HL-60 (cell line): ENCODE measurements around the gene FAM72D.
"Not testable (repeated sequence)": the region's sequence is repeated elsewhere in the genome, so short reads cannot be mapped to it uniquely, and the experiment has no call there.

Experiments used
- DNase-seq, 2 experiments: peaks; one replicate each; pipeline ENCODE4 v3.0.0-alpha.2; 2010 to 2020; ENCODE audit warnings: low read depth in 1 of 2, low spot score in 1 of 2
- H3K27ac ChIP-seq: fragments of 250-450 bp; sonication (Bioruptor Pico); replicated peaks from 2 replicates; pipeline ENCODE4 v1.5.1; 2020; ENCODE audit warnings: mild to moderate bottlenecking, moderate library complexity
- H3K27me3 ChIP-seq: fragments of 250-450 bp; sonication (Bioruptor Pico); 2 replicates; pipeline ENCODE4 v1.5.1; 2021; ENCODE audit warnings: mild to moderate bottlenecking, moderate library complexity; ENCODE audit not compliant: insufficient read depth, poor library complexity, severe bottlenecking
- H3K4me3 ChIP-seq: replicated peaks from 2 replicates; pipeline ENCODE4 v1.5.1; 2011; ENCODE audit warnings: mild to moderate bottlenecking, control low read depth, low read length; ENCODE audit not compliant: insufficient read depth

Gene FAM72D

GRCh38 chr1:145155873-145156272 lies 60.1 kb downstream of the FAM72D start:
- H3K27ac ChIP-seq, H3K4me3 ChIP-seq, H3K27me3 ChIP-seq, DNase-seq: not testable (repeated sequence)

DNA sequence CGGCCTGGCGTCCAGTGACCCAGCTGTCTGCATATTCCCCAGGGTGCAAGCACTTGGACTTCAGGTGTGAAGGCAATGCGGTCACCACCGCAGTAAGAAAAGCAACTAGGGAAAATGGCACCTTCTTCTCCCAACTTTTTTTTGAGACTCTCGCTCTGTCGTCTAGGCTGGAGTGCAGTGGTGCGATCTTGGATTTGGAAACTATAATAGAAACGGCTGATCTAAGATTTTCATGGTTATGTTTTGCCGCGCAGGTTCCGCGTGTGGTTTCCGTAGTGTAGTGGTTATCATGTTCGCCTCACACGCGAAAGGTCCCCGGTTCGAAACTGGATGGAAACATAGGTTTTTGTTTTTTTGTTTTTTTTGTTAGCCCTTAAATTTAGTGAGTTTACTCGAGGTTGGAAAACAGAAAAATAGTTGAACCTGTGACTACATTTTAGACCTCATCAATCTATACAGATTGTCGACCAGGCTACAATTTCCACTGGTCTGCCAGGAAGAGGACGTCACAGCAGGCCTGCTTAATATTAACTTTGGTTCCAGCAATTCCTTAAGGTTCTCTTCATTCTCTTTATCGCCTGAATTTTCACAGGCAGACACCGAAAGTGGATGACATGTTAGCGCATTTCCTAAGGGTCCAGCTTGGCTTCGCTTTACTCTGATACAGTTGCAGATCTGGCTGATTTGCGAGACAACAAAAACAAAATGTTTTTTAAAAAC lies 61.3 kb downstream of the FAM72D start:
- peak overlapping the region; percentile 30 for H3K4me3 ChIP-seq
- peak; percentile 18 to 45 for DNase-seq
- not testable (repeated sequence) for H3K27ac ChIP-seq, H3K27me3 ChIP-seq

GRCh38 chr1:145157715-145158114 lies 61.9 kb downstream of the FAM72D start:
- H3K27me3 ChIP-seq, H3K4me3 ChIP-seq, H3K27ac ChIP-seq, DNase-seq: not testable (repeated sequence)

DNA sequence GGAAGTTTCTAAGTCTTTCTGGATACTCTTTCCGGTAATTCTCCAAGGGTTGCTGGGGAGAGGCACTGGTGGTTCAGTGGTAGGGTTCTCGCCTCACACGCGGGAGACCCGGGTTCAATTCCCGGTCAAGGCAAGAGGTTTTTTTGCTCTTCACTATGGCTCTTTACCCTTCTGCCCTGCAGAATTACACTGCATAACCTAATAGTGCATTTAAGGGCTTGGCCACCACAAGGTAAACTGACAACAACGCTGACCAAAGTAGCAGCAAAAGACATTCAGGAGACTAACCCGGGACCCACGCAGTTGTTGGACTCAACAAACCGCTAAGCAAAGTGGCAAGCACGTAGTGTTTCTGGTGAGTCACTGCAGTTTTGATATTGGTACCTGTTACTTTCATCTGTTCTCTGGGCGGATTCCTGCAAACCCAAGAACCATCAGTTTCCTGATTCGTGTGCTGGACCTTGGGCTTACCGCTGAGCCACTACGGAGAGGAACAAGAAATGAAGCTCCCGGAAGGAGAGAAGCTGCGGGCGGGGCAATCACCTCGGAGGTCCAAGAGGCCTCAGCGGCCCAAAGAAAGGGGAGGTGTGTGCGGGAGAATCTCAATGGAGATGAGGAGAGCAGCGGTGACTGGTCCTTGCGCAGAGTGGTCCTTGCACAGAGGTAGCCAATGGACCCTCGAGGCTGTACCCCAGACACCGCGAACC lies 65.4 kb downstream of the FAM72D start:
- not testable (repeated sequence) for H3K27ac ChIP-seq, H3K27me3 ChIP-seq, DNase-seq, H3K4me3 ChIP-seq
